Peyer's patch (tissue), 4 donors: ENCODE measurements around the gene PRDM12. TPM values are rescaled to one million over a fixed set of nuclear protein-coding genes. Genes with fewer than 3 reads are reported as not detected.

Source experiments
- DNase-seq, 3 donors: peaks; one replicate each; pipeline ENCODE4 v3.0.0-alpha.2; 2017 to 2019
- H3K27ac ChIP-seq, 4 donors: fragments of 200-600 bp; sonication (generic); one replicate each; pipeline ENCODE4 v1.5.1; 2016 to 2019
- H3K27me3 ChIP-seq, 2 donors: fragments of 200-600 bp; sonication (generic); one replicate each; pipeline ENCODE4 v1.5.1; 2019
- H3K36me3 ChIP-seq, 3 donors: fragments of 200-600 bp; sonication (generic); one replicate each; pipeline ENCODE4 v1.5.1; 2016 to 2019
- H3K4me1 ChIP-seq, 4 donors: fragments of 200-600 bp; sonication (generic); one replicate each; pipeline ENCODE4 v1.5.1; 2016 to 2019
- H3K4me3 ChIP-seq, 4 donors: fragments of 200-600 bp; sonication (generic); 1 replicate in 3 of 4; 2 replicates in 1 of 4; pipeline ENCODE4 v1.5.1; 2016 to 2019; ENCODE audit warnings: mild to moderate bottlenecking in 1 of 4
- H3K9me3 ChIP-seq, 4 donors: fragments of 200-600 bp; sonication (generic); one replicate each; pipeline ENCODE4 v1.5.1; 2016 to 2019; ENCODE audit warnings: mild to moderate bottlenecking in 1 of 4
- POLR2A ChIP-seq, 2 donors: fragments of 450-650 bp; IDR thresholded peaks; one replicate each; pipeline ENCODE4 v1.5.1; 2017; ENCODE audit warnings: antibody characterized with exemption in 2 of 2, mild to moderate bottlenecking in 2 of 2, moderate library complexity in 2 of 2
- total RNA-seq, 4 donors: library from RNA; depleted of rRNA; stranded (reverse); fragments of >200 nt; gene quantifications; one replicate each; pipeline ENCODE4 v1.1.0, GENCODE V29; 2016
- TF ChIP-seq, protein P1 (sequence below), 6 experiments: fragments of 450-650 bp in 4 of 6; fragments of 200-600 bp in 2 of 6; sonication (generic) in 1 of 6; IDR thresholded peaks; one replicate each; pipeline ENCODE4 v1.5.1; 2017 to 2019; ENCODE audit warnings: antibody characterized with exemption in 6 of 6, mild to moderate bottlenecking in 3 of 6, moderate library complexity in 1 of 6

PRDM12 gene
- total RNA-seq, 4 donors from 2014 or later = 1.8 TPM; not detected in 3

DNA sequence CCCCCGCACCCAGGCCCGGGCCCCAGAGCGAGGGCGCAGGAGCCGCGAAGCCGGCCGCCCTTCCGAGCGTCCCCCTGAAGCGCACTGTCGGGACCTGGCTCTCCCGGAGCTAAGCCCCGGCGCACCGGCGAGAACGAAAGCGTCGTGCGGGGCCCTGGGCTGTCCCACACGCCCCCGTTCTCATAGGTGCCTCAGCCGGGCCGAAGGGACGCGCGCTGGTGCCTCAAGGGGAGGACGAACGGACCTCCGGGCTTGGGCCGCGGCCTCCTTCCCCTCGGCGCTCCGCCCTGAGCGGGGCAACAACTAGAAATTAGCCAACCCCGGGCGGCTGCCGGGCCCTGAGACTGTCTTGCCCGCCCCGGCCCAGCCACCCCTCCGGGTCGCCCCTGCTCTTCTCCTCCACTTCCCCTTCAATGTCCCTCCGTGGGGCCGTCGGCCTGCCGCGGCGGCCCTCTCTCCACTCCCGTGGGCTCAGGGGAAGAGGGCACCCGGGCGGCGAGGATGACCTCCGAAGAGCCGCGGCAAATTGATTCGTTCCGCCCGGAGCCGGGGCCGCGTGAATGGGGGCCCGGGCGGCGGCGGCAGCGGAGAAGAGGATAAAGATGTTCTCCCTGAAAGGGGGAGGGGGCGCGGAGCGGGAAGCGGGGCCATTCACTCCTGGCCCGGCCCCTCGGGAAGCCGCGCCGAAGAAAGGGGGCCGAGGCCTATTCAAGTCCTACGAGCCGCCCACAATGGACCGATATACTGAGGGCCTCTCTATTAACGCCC lies 3.5 kb upstream of the PRDM12 start:
- Histone ChIP-seq H3K36me3 (no peaks in the 10 kb centered on the region), H3K27me3 (peaks cover 0 to 81% of the 10 kb centered on the region in 2 donors), H3K27ac (no peak overlapping the region), H3K4me3 (peak overlapping the region in 3 of 4 donors; percentile 29 to 35 (median 32)), H3K4me1 (peaks cover 0 to 66% (median 13%) of the 10 kb centered on the region in 4 donors), H3K9me3 (no peaks in the 10 kb centered on the region)
- TF ChIP-seq, protein P1, sequence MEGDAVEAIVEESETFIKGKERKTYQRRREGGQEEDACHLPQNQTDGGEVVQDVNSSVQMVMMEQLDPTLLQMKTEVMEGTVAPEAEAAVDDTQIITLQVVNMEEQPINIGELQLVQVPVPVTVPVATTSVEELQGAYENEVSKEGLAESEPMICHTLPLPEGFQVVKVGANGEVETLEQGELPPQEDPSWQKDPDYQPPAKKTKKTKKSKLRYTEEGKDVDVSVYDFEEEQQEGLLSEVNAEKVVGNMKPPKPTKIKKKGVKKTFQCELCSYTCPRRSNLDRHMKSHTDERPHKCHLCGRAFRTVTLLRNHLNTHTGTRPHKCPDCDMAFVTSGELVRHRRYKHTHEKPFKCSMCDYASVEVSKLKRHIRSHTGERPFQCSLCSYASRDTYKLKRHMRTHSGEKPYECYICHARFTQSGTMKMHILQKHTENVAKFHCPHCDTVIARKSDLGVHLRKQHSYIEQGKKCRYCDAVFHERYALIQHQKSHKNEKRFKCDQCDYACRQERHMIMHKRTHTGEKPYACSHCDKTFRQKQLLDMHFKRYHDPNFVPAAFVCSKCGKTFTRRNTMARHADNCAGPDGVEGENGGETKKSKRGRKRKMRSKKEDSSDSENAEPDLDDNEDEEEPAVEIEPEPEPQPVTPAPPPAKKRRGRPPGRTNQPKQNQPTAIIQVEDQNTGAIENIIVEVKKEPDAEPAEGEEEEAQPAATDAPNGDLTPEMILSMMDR (IDR thresholded peaks at IDR 0.05) = no peak
- no peak for TF ChIP-seq POLR2A (IDR thresholded peaks at IDR 0.05)
- peak in 1 of 3 donors; percentile 37 for DNase-seq

DNA sequence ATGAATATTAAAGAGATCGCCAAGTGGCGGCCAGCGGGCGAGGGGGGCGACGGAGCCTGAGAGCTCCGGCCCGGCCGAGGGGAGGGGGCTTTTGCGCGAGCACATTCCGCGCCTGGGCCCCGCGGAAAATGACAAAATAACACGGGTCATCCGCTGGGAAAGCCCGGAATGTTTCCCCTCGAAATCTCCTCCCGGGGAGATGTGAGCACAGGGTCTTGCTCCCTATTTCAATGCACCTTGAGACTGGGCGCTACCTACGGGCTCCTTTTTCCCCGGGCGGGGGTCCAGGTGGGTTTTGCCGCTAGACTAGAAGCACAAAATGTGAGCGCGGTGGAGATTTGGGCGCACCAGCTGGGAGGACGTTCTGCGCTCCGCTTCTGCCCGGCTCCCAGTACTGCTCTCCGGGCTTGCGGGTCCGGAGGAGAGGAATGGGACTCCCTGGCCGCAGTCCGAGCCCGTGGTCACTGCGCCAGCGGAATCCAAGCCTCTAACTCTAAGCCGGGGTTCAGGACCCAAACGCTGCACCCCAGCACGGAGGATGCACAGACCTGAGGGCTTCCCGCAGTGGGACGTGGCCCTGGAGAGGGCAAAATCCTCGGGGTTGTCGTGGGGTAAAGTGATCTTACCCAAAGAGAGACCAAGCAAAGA lies 2.8 kb upstream of the PRDM12 start:
- DNase-seq = peak in 1 of 3 donors; percentile 44
- Histone ChIP-seq H3K4me1 (peaks cover 0 to 66% (median 16%) of the 10 kb centered on the region in 4 donors), H3K27me3 (peaks cover 0 to 87% of the 10 kb centered on the region in 2 donors)

DNA sequence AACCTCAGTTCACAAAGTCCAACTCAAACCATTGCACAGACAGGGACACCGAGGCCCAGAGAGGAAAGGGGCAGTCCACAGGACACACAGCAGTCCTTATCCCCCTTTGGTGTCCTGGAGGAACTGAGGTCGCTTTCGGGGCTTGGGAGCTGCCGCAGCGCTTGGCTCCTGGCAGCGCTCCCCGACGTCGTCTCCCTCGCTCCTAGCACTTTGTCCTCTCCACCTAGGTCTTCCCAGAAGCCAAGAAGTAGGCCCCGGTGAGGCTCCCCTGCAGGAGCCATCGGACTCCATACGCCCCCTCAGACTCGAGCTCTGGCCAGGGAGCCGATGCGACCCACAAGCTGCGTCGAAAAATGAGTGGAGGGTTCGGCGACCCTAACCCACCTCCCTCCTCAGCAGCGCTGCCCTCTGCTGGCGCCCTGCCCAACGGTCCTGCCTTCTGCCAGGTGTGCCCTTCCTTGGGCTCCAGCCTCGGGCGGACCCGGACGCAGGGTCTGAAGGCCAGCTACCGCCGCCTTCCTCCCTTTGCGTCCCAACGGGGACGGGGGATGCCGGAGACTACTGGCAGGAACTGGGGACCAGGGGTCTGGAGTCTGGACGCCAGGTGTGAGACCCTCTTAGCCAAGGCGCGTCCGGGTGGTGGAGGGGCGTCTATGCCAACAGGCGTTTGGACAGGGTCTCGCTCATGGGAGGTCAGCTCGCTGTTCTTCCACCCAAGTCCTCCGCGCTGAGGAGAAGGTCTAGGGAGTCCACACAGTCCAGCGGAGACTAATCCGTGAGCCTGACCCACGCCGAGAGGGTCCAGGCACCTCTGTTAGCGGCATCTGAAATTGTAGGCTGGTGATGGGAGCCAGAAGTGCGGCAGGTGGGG lies 2.1 kb upstream of the PRDM12 start:
- H3K27ac ChIP-seq = no peak overlapping the region
- H3K4me1 ChIP-seq = peaks cover 0 to 66% (median 16%) of the 10 kb centered on the region in 4 donors
- no peaks in the 10 kb centered on the region for H3K9me3 ChIP-seq
- DNase-seq = no peak
- H3K27me3 ChIP-seq = peaks cover 0 to 95% of the 10 kb centered on the region in 2 donors
- no peak for TF ChIP-seq POLR2A (IDR thresholded peaks at IDR 0.05)
- TF ChIP-seq, protein P1 (IDR thresholded peaks at IDR 0.05) = no peak
- H3K4me3 ChIP-seq = no peak overlapping the region
- no peaks in the 10 kb centered on the region for H3K36me3 ChIP-seq

More for the DNA sequence above, 2.8 kb upstream of the PRDM12 start:
- Histone ChIP-seq H3K4me3 (no peak overlapping the region), H3K36me3 (no peaks in the 10 kb centered on the region), H3K27ac (no peak overlapping the region), H3K9me3 (no peaks in the 10 kb centered on the region)
- TF ChIP-seq POLR2A (IDR thresholded peaks at IDR 0.05) = no peak
- TF ChIP-seq, protein P1 (IDR thresholded peaks at IDR 0.05) = no peak

DNA sequence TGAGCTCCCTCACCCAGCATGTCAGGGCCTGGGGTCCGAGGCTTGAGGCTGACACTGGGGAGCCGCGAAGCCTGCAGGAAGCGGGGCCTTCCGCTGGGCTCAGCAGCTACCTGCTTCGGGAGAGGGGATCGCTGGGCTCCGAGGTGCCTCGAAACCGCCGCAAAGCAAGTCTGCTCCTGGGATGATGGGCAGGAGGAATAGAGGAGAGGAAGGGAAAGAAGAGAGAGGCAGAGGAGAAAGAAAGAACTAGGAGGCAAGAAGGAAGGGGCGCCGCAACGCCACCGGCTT lies 1.5 kb upstream of the PRDM12 start:
- H3K4me3 ChIP-seq = peak overlapping the region in 1 of 4 donors; percentile 7
- peaks cover 0 to 66% (median 16%) of the 10 kb centered on the region in 4 donors for H3K4me1 ChIP-seq

More for the DNA sequence above, 1.5 kb upstream of the PRDM12 start:
- no peak for TF ChIP-seq POLR2A (IDR thresholded peaks at IDR 0.05)
- TF ChIP-seq, protein P1 (IDR thresholded peaks at IDR 0.05) = no peak
- DNase-seq = no peak
- Histone ChIP-seq H3K27me3 (peaks cover 0 to 94% of the 10 kb centered on the region in 2 donors), H3K27ac (no peak overlapping the region), H3K36me3 (no peaks in the 10 kb centered on the region), H3K9me3 (no peaks in the 10 kb centered on the region)
